C4-2B (cell line): ENCODE data around the gene COA3.

Experiments
- CTCF ChIP-seq: fragments of 450-650 bp; conservative IDR thresholded peaks from 2 replicates; pipeline ENCODE4 v1.5.1; 2017; ENCODE audit warnings: mild to moderate bottlenecking
- ZFX ChIP-seq: fragments of 450-650 bp; IDR thresholded peaks from 2 replicates; pipeline ENCODE4 v1.6.1; 2017

- no peak for TF ChIP-seq CTCF
- TF ChIP-seq ZFX: no peak
These were observed 43.6 kb upstream of the COA3 start for GRCh38 chr17:42841975-42842685.
